ENCODE measurements around the gene FAR1.

FAR1 gene

GRCh38 chr11:13702071-13702470, 33.6 kb downstream of the FAR1 start:
- POLR2A ChIA-PET = no interaction called here
- Histone ChIP-seq H3K4me3 (ENCODE audit: control insufficient read depth in 1 of 7, extremely low read depth in 1 of 7, insufficient read depth in 4 of 7, low read depth in 2 of 7, low read length in 6 of 7) (no peak overlapping the region), H3K36me3 (ENCODE audit: control insufficient read depth in 4 of 4, insufficient read depth in 4 of 4, low read length in 3 of 4) (peaks cover 3 to 45% (median 16%) of the 10 kb centered on the region in 4 experiments), H3K4me1 (ENCODE audit: control extremely low read depth in 1 of 4, control insufficient read depth in 4 of 4, insufficient read depth in 4 of 4, low read length in 3 of 4) (peaks cover 0 to 9% (median 4%) of the 10 kb centered on the region in 4 experiments), H3K27me3 (replicated peaks in 2 of 5; ENCODE audit: control insufficient read depth in 4 of 5, insufficient read depth in 5 of 5, low read length in 4 of 5) (no peaks in the 10 kb centered on the region), H3K27ac (ENCODE audit: insufficient read depth in 1 of 2, low read depth in 1 of 2, low read length in 2 of 2, poor library complexity in 1 of 2, severe bottlenecking in 2 of 2) (no peak overlapping the region), H3K9me3 (ENCODE audit: control extremely low read depth in 1 of 5, control insufficient read depth in 4 of 5, insufficient read depth in 2 of 5, low read depth in 1 of 5, low read length in 4 of 5) (no peaks in the 10 kb centered on the region)
- CTCF ChIA-PET = no interaction called here
- DNase-seq = no peak

- Histone ChIP-seq H3K27ac (ENCODE audit: insufficient read depth in 1 of 2, low read depth in 1 of 2, low read length in 2 of 2, poor library complexity in 1 of 2, severe bottlenecking in 2 of 2) (no peak overlapping the region), H3K36me3 (ENCODE audit: control insufficient read depth in 4 of 4, insufficient read depth in 4 of 4, low read length in 3 of 4) (peaks cover 8 to 48% (median 26%) of the 10 kb centered on the region in 4 experiments), H3K9me3 (ENCODE audit: control extremely low read depth in 1 of 5, control insufficient read depth in 4 of 5, insufficient read depth in 2 of 5, low read depth in 1 of 5, low read length in 4 of 5) (no peaks in the 10 kb centered on the region), H3K4me1 (ENCODE audit: control extremely low read depth in 1 of 4, control insufficient read depth in 4 of 4, insufficient read depth in 4 of 4, low read length in 3 of 4) (no peaks in the 10 kb centered on the region), H3K4me3 (ENCODE audit: control insufficient read depth in 1 of 7, extremely low read depth in 1 of 7, insufficient read depth in 4 of 7, low read depth in 2 of 7, low read length in 6 of 7) (no peak overlapping the region), H3K27me3 (replicated peaks in 2 of 5; ENCODE audit: control insufficient read depth in 4 of 5, insufficient read depth in 5 of 5, low read length in 4 of 5) (no peaks in the 10 kb centered on the region)
- ChIA-PET POLR2A (no interaction called here), CTCF (no interaction called here)
- DNase-seq = no peak
Measured at GRCh38 chr11:13705710-13706109, 37.2 kb downstream of the FAR1 start.

DNA sequence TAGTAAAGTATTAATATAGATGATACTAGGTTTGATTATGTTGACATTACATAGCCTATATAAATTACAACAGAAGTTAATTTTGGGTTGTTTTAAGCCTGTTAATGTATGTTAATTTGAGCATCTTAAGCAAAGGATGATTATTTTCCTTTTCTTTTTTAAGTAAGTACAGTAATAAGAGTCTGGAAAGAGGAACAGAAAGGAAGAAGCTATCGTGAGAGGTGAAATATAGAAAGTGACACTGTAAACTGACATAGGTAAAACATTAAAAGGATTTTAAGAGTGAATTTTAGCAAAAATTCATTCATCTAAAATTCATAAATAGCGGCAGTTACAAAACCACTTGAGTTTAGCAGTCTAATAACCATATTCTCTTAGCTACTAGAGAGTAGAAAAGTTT, 45.5 kb downstream of the FAR1 start:
- WGBS (ENCODE audit: insufficient coverage) = no CpG with 5 or more reads among the region's 2 CpGs
- no peaks in the 10 kb centered on the region for H3K27me3 ChIP-seq (replicated peaks in 2 of 5; ENCODE audit: control insufficient read depth in 4 of 5, insufficient read depth in 5 of 5, low read length in 4 of 5)
- CTCF ChIA-PET = no interaction called here
- no peaks in the 10 kb centered on the region for H3K4me1 ChIP-seq (ENCODE audit: control extremely low read depth in 1 of 4, control insufficient read depth in 4 of 4, insufficient read depth in 4 of 4, low read length in 3 of 4)
- POLR2A ChIA-PET = no interaction called here
- no peak overlapping the region for H3K27ac ChIP-seq (ENCODE audit: insufficient read depth in 1 of 2, low read depth in 1 of 2, low read length in 2 of 2, poor library complexity in 1 of 2, severe bottlenecking in 2 of 2)
- no peaks in the 10 kb centered on the region for H3K9me3 ChIP-seq (ENCODE audit: control extremely low read depth in 1 of 5, control insufficient read depth in 4 of 5, insufficient read depth in 2 of 5, low read depth in 1 of 5, low read length in 4 of 5)
- H3K4me3 ChIP-seq (ENCODE audit: control insufficient read depth in 1 of 7, extremely low read depth in 1 of 7, insufficient read depth in 4 of 7, low read depth in 2 of 7, low read length in 6 of 7) = no peak overlapping the region
- H3K36me3 ChIP-seq (ENCODE audit: control insufficient read depth in 4 of 4, insufficient read depth in 4 of 4, low read length in 3 of 4) = peaks cover 14 to 60% (median 34%) of the 10 kb centered on the region in 4 experiments
- no peak for DNase-seq

DNA sequence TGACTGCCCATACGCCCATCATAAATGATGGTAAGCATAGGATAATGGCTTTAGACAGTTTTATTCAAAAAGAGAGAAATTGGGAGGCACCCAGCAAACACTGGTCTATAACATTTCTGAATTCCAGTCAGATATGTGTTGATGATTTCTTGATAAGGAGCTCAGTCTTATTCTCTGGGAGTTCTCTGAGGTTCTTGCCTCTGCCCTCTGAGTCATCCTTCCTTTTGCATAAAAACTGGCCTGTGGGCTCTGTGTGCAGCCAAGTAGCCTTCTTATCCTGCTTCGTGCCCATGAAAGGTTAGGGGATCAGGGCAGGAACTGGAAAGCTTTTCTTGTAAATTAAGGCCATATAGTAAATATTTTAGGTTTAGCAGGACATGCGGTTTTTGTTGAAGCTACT, 48.9 kb downstream of the FAR1 start:
- no peak for DNase-seq
- POLR2A ChIA-PET = no interaction called here
- CTCF ChIA-PET = no interaction called here
- no peak overlapping the region for H3K27ac ChIP-seq (ENCODE audit: insufficient read depth in 1 of 2, low read depth in 1 of 2, low read length in 2 of 2, poor library complexity in 1 of 2, severe bottlenecking in 2 of 2)
- H3K4me1 ChIP-seq (ENCODE audit: control extremely low read depth in 1 of 4, control insufficient read depth in 4 of 4, insufficient read depth in 4 of 4, low read length in 3 of 4) = no peaks in the 10 kb centered on the region
- no peak overlapping the region for H3K4me3 ChIP-seq (ENCODE audit: control insufficient read depth in 1 of 7, extremely low read depth in 1 of 7, insufficient read depth in 4 of 7, low read depth in 2 of 7, low read length in 6 of 7)
- 100% methylated on average over 2 of the region's 3 CpGs for WGBS (ENCODE audit: insufficient coverage)
- H3K36me3 ChIP-seq (ENCODE audit: control insufficient read depth in 4 of 4, insufficient read depth in 4 of 4, low read length in 3 of 4) = peaks cover 13 to 56% (median 35%) of the 10 kb centered on the region in 4 experiments
- H3K27me3 ChIP-seq (replicated peaks in 2 of 5; ENCODE audit: control insufficient read depth in 4 of 5, insufficient read depth in 5 of 5, low read length in 4 of 5) = no peaks in the 10 kb centered on the region
- no peaks in the 10 kb centered on the region for H3K9me3 ChIP-seq (ENCODE audit: control extremely low read depth in 1 of 5, control insufficient read depth in 4 of 5, insufficient read depth in 2 of 5, low read depth in 1 of 5, low read length in 4 of 5)

DNA sequence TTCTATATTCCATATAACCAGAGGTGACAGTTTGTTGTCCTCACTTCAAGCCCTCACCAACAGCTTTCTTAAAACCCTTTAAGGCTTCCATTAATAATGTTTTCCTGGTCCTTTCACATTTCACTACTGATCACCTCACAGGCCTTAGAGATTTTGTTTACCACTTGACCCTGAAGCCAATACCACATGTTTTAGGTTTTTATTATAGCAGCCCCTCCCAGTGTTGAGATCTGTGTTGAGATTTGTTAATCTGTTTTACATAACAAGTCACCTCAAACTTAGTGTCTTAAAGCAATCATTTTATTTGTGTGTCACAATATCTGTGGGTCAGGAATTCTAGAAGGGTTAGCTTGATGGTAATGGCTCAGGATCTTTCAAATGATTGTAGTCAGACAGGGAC, 49.9 kb downstream of the FAR1 start:
- ChIA-PET CTCF (interaction anchor here (1.1 to 1.6 kb wide), 2 partner anchors 18 to 26 kb away, joined by 3 read pairs; no protein-coding TSS in a partner anchor), POLR2A (no interaction called here)
- Histone ChIP-seq H3K36me3 (ENCODE audit: control insufficient read depth in 4 of 4, insufficient read depth in 4 of 4, low read length in 3 of 4) (peaks cover 10 to 53% (median 36%) of the 10 kb centered on the region in 4 experiments), H3K4me1 (ENCODE audit: control extremely low read depth in 1 of 4, control insufficient read depth in 4 of 4, insufficient read depth in 4 of 4, low read length in 3 of 4) (no peaks in the 10 kb centered on the region), H3K9me3 (ENCODE audit: control extremely low read depth in 1 of 5, control insufficient read depth in 4 of 5, insufficient read depth in 2 of 5, low read depth in 1 of 5, low read length in 4 of 5) (no peaks in the 10 kb centered on the region), H3K27me3 (replicated peaks in 2 of 5; ENCODE audit: control insufficient read depth in 4 of 5, insufficient read depth in 5 of 5, low read length in 4 of 5) (no peaks in the 10 kb centered on the region), H3K4me3 (ENCODE audit: control insufficient read depth in 1 of 7, extremely low read depth in 1 of 7, insufficient read depth in 4 of 7, low read depth in 2 of 7, low read length in 6 of 7) (no peak overlapping the region), H3K27ac (ENCODE audit: insufficient read depth in 1 of 2, low read depth in 1 of 2, low read length in 2 of 2, poor library complexity in 1 of 2, severe bottlenecking in 2 of 2) (no peak overlapping the region)
- DNase-seq = no peak

GRCh38 chr11:13720940-13721339, 52.5 kb downstream of the FAR1 start:
- peaks cover 6 to 48% (median 25%) of the 10 kb centered on the region in 4 experiments for H3K36me3 ChIP-seq (ENCODE audit: control insufficient read depth in 4 of 4, insufficient read depth in 4 of 4, low read length in 3 of 4)
- H3K27me3 ChIP-seq (replicated peaks in 2 of 5; ENCODE audit: control insufficient read depth in 4 of 5, insufficient read depth in 5 of 5, low read length in 4 of 5) = no peaks in the 10 kb centered on the region
- ChIA-PET POLR2A (no interaction called here), CTCF (no interaction called here)
- no peak overlapping the region for H3K27ac ChIP-seq (ENCODE audit: insufficient read depth in 1 of 2, low read depth in 1 of 2, low read length in 2 of 2, poor library complexity in 1 of 2, severe bottlenecking in 2 of 2)
- H3K4me3 ChIP-seq (ENCODE audit: control insufficient read depth in 1 of 7, extremely low read depth in 1 of 7, insufficient read depth in 4 of 7, low read depth in 2 of 7, low read length in 6 of 7) = no peak overlapping the region
- no peaks in the 10 kb centered on the region for H3K9me3 ChIP-seq (ENCODE audit: control extremely low read depth in 1 of 5, control insufficient read depth in 4 of 5, insufficient read depth in 2 of 5, low read depth in 1 of 5, low read length in 4 of 5)
- WGBS (ENCODE audit: insufficient coverage) = no CpG with 5 or more reads among the region's 1 CpG
- H3K4me1 ChIP-seq (ENCODE audit: control extremely low read depth in 1 of 4, control insufficient read depth in 4 of 4, insufficient read depth in 4 of 4, low read length in 3 of 4) = no peaks in the 10 kb centered on the region
- DNase-seq = no peak

DNA sequence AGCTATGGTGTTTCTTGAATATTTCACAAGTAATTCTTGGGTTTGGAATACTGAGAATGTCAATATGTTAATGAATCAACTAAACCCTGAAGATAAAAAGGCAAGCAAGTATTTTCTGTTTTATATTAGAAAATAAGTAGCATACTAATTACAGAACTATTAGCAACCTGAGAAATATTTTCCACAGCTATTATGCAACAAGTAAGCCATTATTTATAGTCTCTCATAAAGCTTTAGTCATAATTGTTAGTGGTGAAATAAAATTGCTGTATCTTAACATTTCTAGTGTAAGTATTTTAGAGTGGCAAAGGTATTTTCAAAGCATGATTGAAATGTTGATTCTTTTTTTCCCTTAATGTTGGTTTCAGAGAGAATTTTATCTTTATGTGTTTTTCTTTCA, 53.3 kb downstream of the FAR1 start:
- Histone ChIP-seq H3K9me3 (ENCODE audit: control extremely low read depth in 1 of 5, control insufficient read depth in 4 of 5, insufficient read depth in 2 of 5, low read depth in 1 of 5, low read length in 4 of 5) (no peaks in the 10 kb centered on the region), H3K27me3 (replicated peaks in 2 of 5; ENCODE audit: control insufficient read depth in 4 of 5, insufficient read depth in 5 of 5, low read length in 4 of 5) (no peaks in the 10 kb centered on the region), H3K4me1 (ENCODE audit: control extremely low read depth in 1 of 4, control insufficient read depth in 4 of 4, insufficient read depth in 4 of 4, low read length in 3 of 4) (no peaks in the 10 kb centered on the region), H3K36me3 (ENCODE audit: control insufficient read depth in 4 of 4, insufficient read depth in 4 of 4, low read length in 3 of 4) (peaks cover 10 to 44% (median 21%) of the 10 kb centered on the region in 4 experiments), H3K27ac (ENCODE audit: insufficient read depth in 1 of 2, low read depth in 1 of 2, low read length in 2 of 2, poor library complexity in 1 of 2, severe bottlenecking in 2 of 2) (no peak overlapping the region), H3K4me3 (ENCODE audit: control insufficient read depth in 1 of 7, extremely low read depth in 1 of 7, insufficient read depth in 4 of 7, low read depth in 2 of 7, low read length in 6 of 7) (no peak overlapping the region)
- ChIA-PET POLR2A (no interaction called here), CTCF (interaction anchor here (1.1 to 1.5 kb wide), 2 partner anchors 26 to 28 kb away, joined by 3 to 4 read pairs; no protein-coding TSS in a partner anchor)
- DNase-seq = no peak

Measured in common myeloid progenitor, CD34-positive (primary cell).